ENCODE results near the gene RAP2B. TPM values are rescaled to one million over a fixed set of nuclear protein-coding genes. Genes with fewer than 3 reads are reported as not detected.
"Not testable (repeated sequence)": the region's sequence is repeated elsewhere in the genome, so short reads cannot be mapped to it uniquely, and the experiment has no call there.

The RAP2B gene
- total and polyA plus RNA-seq, 3 experiments from 2014 or later, result 17.8 to 20.3 (median 18.3) TPM

- CTCF ChIA-PET, result no interaction called here
- no peak overlapping the region for H3K4me3 ChIP-seq (ENCODE audit: low read length)
- H3K36me3 Mint-ChIP-seq, result peaks cover 0 to 5% (median 5%) of the 10 kb centered on the region in 3 donors
- no peak for DNase-seq
- POLR2A ChIA-PET, result no interaction called here
- no peaks in the 10 kb centered on the region for H3K9me3 ChIP-seq (ENCODE audit: low read length)
- H3K9me3 Mint-ChIP-seq, result no peaks in the 10 kb centered on the region
- no peaks in the 10 kb centered on the region for H3K4me1 ChIP-seq (ENCODE audit: insufficient read depth, low read length)
- H3K27ac ChIP-seq (ENCODE audit: low read depth, low read length), result no peak overlapping the region
- H3K27me3 ChIP-seq (ENCODE audit: insufficient read depth, low read length, poor library complexity, severe bottlenecking), result no peaks in the 10 kb centered on the region
- no peak overlapping the region for H3K27ac Mint-ChIP-seq
- no peaks in the 10 kb centered on the region for H3K36me3 ChIP-seq (ENCODE audit: insufficient read depth, low read length)
- H3K4me3 Mint-ChIP-seq, result no peak overlapping the region
- H3K27me3 Mint-ChIP-seq, result no peaks in the 10 kb centered on the region
- H3K4me1 Mint-ChIP-seq, result peaks cover 0 to 5% (median under 1%) of the 10 kb centered on the region in 3 donors
Observed at GRCh38 chr3:153190923-153191322, 28.9 kb downstream of the RAP2B start.

GRCh38 chr3:153192327-153192726, 30.3 kb downstream of the RAP2B start:
- DNase-seq, result no peak
- H3K9me3 Mint-ChIP-seq, result no peaks in the 10 kb centered on the region
- Histone ChIP-seq H3K36me3 (ENCODE audit: insufficient read depth, low read length) (no peaks in the 10 kb centered on the region), H3K4me1 (ENCODE audit: insufficient read depth, low read length) (no peaks in the 10 kb centered on the region), H3K27ac (ENCODE audit: low read depth, low read length) (no peak overlapping the region), H3K4me3 (ENCODE audit: low read length) (no peak overlapping the region), H3K9me3 (ENCODE audit: low read length) (no peaks in the 10 kb centered on the region), H3K27me3 (ENCODE audit: insufficient read depth, low read length, poor library complexity, severe bottlenecking) (no peaks in the 10 kb centered on the region)
- H3K27me3 Mint-ChIP-seq, result no peaks in the 10 kb centered on the region
- H3K4me3 Mint-ChIP-seq, result no peak overlapping the region
- H3K36me3 Mint-ChIP-seq, result peaks cover 0 to 5% (median 5%) of the 10 kb centered on the region in 3 donors
- no peak overlapping the region for H3K27ac Mint-ChIP-seq
- CTCF ChIA-PET, result no interaction called here
- POLR2A ChIA-PET, result no interaction called here
- H3K4me1 Mint-ChIP-seq, result peaks cover 0 to 7% (median 2%) of the 10 kb centered on the region in 3 donors

- DNase-seq; H3K9me3 Mint-ChIP-seq; H3K4me1 ChIP-seq (ENCODE audit: insufficient read depth, low read length); H3K27me3 ChIP-seq (ENCODE audit: insufficient read depth, low read length, poor library complexity, severe bottlenecking); H3K36me3 ChIP-seq (ENCODE audit: insufficient read depth, low read length); H3K36me3 Mint-ChIP-seq; CTCF ChIA-PET; H3K27ac ChIP-seq (ENCODE audit: low read depth, low read length); POLR2A ChIA-PET; H3K4me3 ChIP-seq (ENCODE audit: low read length); H3K4me1 Mint-ChIP-seq; H3K9me3 ChIP-seq (ENCODE audit: low read length); H3K4me3 Mint-ChIP-seq; H3K27me3 Mint-ChIP-seq: not testable (repeated sequence)
- peak overlapping the region in 1 of 8 donors; percentile 60 for H3K27ac Mint-ChIP-seq
Observed at GRCh38 chr3:153193786-153194476, 31.9 kb downstream of the RAP2B start.

- no peak for DNase-seq
- Histone ChIP-seq H3K4me1 (ENCODE audit: insufficient read depth, low read length) (no peaks in the 10 kb centered on the region), H3K36me3 (ENCODE audit: insufficient read depth, low read length) (no peaks in the 10 kb centered on the region), H3K27me3 (ENCODE audit: insufficient read depth, low read length, poor library complexity, severe bottlenecking) (no peaks in the 10 kb centered on the region), H3K4me3 (ENCODE audit: low read length) (no peak overlapping the region), H3K9me3 (ENCODE audit: low read length) (no peaks in the 10 kb centered on the region), H3K27ac (ENCODE audit: low read depth, low read length) (no peak overlapping the region)
- no peaks in the 10 kb centered on the region for H3K27me3 Mint-ChIP-seq
- H3K27ac Mint-ChIP-seq, result no peak overlapping the region
- ChIA-PET CTCF (no interaction called here), POLR2A (no interaction called here)
- peaks cover 2 to 7% (median 4%) of the 10 kb centered on the region in 3 donors for H3K4me1 Mint-ChIP-seq
- no peak overlapping the region for H3K4me3 Mint-ChIP-seq
- peaks cover 0 to 5% (median 5%) of the 10 kb centered on the region in 3 donors for H3K36me3 Mint-ChIP-seq
- H3K9me3 Mint-ChIP-seq, result no peaks in the 10 kb centered on the region
Observed at GRCh38 chr3:153195349-153195879, 33.4 kb downstream of the RAP2B start.

DNA sequence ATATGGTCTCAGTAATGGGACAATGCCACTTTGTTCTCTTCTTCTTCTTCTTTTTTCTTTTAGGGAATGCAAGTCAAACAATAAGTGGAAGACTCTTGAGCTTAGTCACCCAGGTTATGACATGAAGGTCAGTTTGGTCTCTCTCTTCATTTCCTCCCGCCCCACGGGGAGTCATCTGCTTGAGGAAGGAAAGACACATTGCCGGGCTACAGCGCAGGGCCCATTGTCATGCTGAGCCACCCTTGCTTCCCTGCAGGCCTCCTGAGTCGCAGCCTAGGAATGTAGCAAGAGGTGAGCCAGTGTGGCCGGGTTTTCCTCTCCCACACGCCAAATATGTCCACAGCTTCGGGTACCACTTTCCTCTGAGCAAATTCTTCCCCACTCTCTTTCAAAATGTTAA, 47.6 kb downstream of the RAP2B start:
- Mint-ChIP-seq H3K27ac (peak overlapping the region in 2 of 8 donors; percentile 71 to 84), H3K36me3 (peaks cover 0 to 14% (median 0%) of the 10 kb centered on the region in 3 donors), H3K9me3 (no peaks in the 10 kb centered on the region), H3K4me1 (peaks cover 32 to 52% (median 47%) of the 10 kb centered on the region in 3 donors), H3K27me3 (peaks cover 0 to 2% of the 10 kb centered on the region in 2 donors), H3K4me3 (peak overlapping the region in 3 of 7 donors; percentile 26 to 68 (median 61))
- H3K27ac ChIP-seq (ENCODE audit: low read depth, low read length), result no peak overlapping the region
- CTCF ChIA-PET, result interaction anchor here (0.7 to 3.7 kb wide), 9 partner anchors 11 to 253 kb away, joined by 3 to 20 read pairs (median 4); no protein-coding TSS in a partner anchor
- H3K36me3 ChIP-seq (ENCODE audit: insufficient read depth, low read length), result no peaks in the 10 kb centered on the region
- no peaks in the 10 kb centered on the region for H3K27me3 ChIP-seq (ENCODE audit: insufficient read depth, low read length, poor library complexity, severe bottlenecking)
- H3K4me1 ChIP-seq (ENCODE audit: insufficient read depth, low read length), result peaks cover 18% of the 10 kb centered on the region
- H3K9me3 ChIP-seq (ENCODE audit: low read length), result no peaks in the 10 kb centered on the region
- DNase-seq, result no peak
- POLR2A ChIA-PET, result interaction anchor here (0.6 to 0.7 kb wide), 2 partner anchors 12 to 18 kb away, joined by 3 read pairs; no protein-coding TSS in a partner anchor
- no peak overlapping the region for H3K4me3 ChIP-seq (ENCODE audit: low read length)

GRCh38 chr3:153210146-153210545, 48.1 kb downstream of the RAP2B start:
- Histone ChIP-seq H3K27ac (ENCODE audit: low read depth, low read length) (no peak overlapping the region), H3K4me3 (ENCODE audit: low read length) (no peak overlapping the region), H3K9me3 (ENCODE audit: low read length) (no peaks in the 10 kb centered on the region), H3K4me1 (ENCODE audit: insufficient read depth, low read length) (peaks cover 20% of the 10 kb centered on the region), H3K27me3 (ENCODE audit: insufficient read depth, low read length, poor library complexity, severe bottlenecking) (no peaks in the 10 kb centered on the region), H3K36me3 (ENCODE audit: insufficient read depth, low read length) (no peaks in the 10 kb centered on the region)
- ChIA-PET CTCF (interaction anchor here (0.7 to 3.7 kb wide), 10 partner anchors 11 to 252 kb away, joined by 3 to 20 read pairs (median 4); no protein-coding TSS in a partner anchor), POLR2A (interaction anchor here (0.7 kb wide), 1 partner anchor 12 kb away, joined by 3 read pairs; no protein-coding TSS in a partner anchor)
- peaks cover 0 to 2% of the 10 kb centered on the region in 2 donors for H3K27me3 Mint-ChIP-seq
- peaks cover 35 to 56% (median 48%) of the 10 kb centered on the region in 3 donors for H3K4me1 Mint-ChIP-seq
- H3K36me3 Mint-ChIP-seq, result peaks cover 0 to 14% (median 0%) of the 10 kb centered on the region in 3 donors
- peak overlapping the region in 7 of 8 donors; percentile 43 to 90 (median 84) for H3K27ac Mint-ChIP-seq
- DNase-seq, result peak in 3 of 5 donors; percentile 33 to 56 (median 37)
- H3K4me3 Mint-ChIP-seq, result peak overlapping the region in 6 of 7 donors; percentile 23 to 68 (median 40)
- H3K9me3 Mint-ChIP-seq, result no peaks in the 10 kb centered on the region

- ChIA-PET CTCF (interaction anchor here (1.0 to 3.7 kb wide), 6 partner anchors 10 to 173 kb away, joined by 3 to 20 read pairs (median 10); no protein-coding TSS in a partner anchor), POLR2A (no interaction called here)
- Histone ChIP-seq H3K36me3 (ENCODE audit: insufficient read depth, low read length) (no peaks in the 10 kb centered on the region), H3K4me3 (ENCODE audit: low read length) (no peak overlapping the region), H3K27me3 (ENCODE audit: insufficient read depth, low read length, poor library complexity, severe bottlenecking) (no peaks in the 10 kb centered on the region), H3K9me3 (ENCODE audit: low read length) (no peaks in the 10 kb centered on the region), H3K4me1 (ENCODE audit: insufficient read depth, low read length) (peaks cover 25% of the 10 kb centered on the region), H3K27ac (ENCODE audit: low read depth, low read length) (no peak overlapping the region)
- Mint-ChIP-seq H3K4me3 (peak overlapping the region in 1 of 7 donors; percentile 61), H3K4me1 (peaks cover 39 to 61% (median 53%) of the 10 kb centered on the region in 3 donors), H3K27me3 (peaks cover 0 to 2% of the 10 kb centered on the region in 2 donors), H3K27ac (peak overlapping the region in 4 of 8 donors; percentile 6 to 90 (median 80)), H3K36me3 (peaks cover 0 to 14% (median 0%) of the 10 kb centered on the region in 3 donors), H3K9me3 (no peaks in the 10 kb centered on the region)
- no peak for DNase-seq
Observed at GRCh38 chr3:153210660-153211059, 48.6 kb downstream of the RAP2B start.

DNA sequence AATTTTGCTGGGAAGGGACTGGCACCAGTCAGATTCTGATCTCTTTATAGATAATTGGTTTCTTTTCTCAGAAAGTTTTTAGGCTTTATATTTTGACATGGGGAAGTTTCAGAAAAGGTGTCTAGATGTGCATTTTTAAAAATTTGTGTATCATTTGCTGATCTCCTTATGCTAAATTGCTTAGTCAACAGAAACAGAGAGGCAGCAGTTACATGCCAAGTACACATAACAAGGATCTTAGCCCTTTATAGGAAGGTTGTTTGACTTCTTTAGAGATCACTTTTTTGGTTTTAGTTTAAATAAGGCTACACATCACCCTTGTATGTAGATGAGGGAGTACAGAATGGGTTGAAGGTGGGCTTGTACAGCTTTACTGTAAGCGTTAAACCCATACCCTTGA, 53.5 kb downstream of the RAP2B start:
- Histone ChIP-seq H3K4me3 (ENCODE audit: low read length) (no peak overlapping the region), H3K4me1 (ENCODE audit: insufficient read depth, low read length) (peaks cover 45% of the 10 kb centered on the region), H3K27ac (ENCODE audit: low read depth, low read length) (no peak overlapping the region), H3K9me3 (ENCODE audit: low read length) (no peaks in the 10 kb centered on the region), H3K36me3 (ENCODE audit: insufficient read depth, low read length) (no peaks in the 10 kb centered on the region), H3K27me3 (ENCODE audit: insufficient read depth, low read length, poor library complexity, severe bottlenecking) (no peaks in the 10 kb centered on the region)
- ChIA-PET CTCF (interaction anchor here (0.8 kb wide), 1 partner anchor 11 kb away, joined by 4 read pairs; no protein-coding TSS in a partner anchor), POLR2A (no interaction called here)
- H3K9me3 Mint-ChIP-seq, result peaks cover 0 to 7% (median 3%) of the 10 kb centered on the region in 5 donors
- peaks cover 4 to 35% (median 11%) of the 10 kb centered on the region in 3 donors for H3K36me3 Mint-ChIP-seq
- H3K27ac Mint-ChIP-seq, result peak overlapping the region in 1 of 8 donors; percentile 32
- H3K4me3 Mint-ChIP-seq, result no peak overlapping the region
- no peaks in the 10 kb centered on the region for H3K27me3 Mint-ChIP-seq
- peaks cover 49 to 77% (median 70%) of the 10 kb centered on the region in 3 donors for H3K4me1 Mint-ChIP-seq
- DNase-seq, result no peak

All from CD8-positive, alpha-beta memory T cell (primary cell).